Hematopoietic multipotent progenitor cell treated with erythropoietin and hydrocortisone succinate and interleukin-3 and kit ligand, for 17 days (in vitro differentiated cells): ENCODE measurements around the gene BAD.
A peak's percentile ranks its signal among the peaks of the same experiment; 100 is the strongest.
"Not testable (repeated sequence)": the region's sequence is repeated elsewhere in the genome, so short reads cannot be mapped to it uniquely, and the experiment has no call there.

ENCODE experiments used
- DNase-seq: peaks from one replicate; pipeline ENCODE4 v3.0.0-alpha.2; 2015; ENCODE audit warnings: low spot score

The BAD gene

DNA sequence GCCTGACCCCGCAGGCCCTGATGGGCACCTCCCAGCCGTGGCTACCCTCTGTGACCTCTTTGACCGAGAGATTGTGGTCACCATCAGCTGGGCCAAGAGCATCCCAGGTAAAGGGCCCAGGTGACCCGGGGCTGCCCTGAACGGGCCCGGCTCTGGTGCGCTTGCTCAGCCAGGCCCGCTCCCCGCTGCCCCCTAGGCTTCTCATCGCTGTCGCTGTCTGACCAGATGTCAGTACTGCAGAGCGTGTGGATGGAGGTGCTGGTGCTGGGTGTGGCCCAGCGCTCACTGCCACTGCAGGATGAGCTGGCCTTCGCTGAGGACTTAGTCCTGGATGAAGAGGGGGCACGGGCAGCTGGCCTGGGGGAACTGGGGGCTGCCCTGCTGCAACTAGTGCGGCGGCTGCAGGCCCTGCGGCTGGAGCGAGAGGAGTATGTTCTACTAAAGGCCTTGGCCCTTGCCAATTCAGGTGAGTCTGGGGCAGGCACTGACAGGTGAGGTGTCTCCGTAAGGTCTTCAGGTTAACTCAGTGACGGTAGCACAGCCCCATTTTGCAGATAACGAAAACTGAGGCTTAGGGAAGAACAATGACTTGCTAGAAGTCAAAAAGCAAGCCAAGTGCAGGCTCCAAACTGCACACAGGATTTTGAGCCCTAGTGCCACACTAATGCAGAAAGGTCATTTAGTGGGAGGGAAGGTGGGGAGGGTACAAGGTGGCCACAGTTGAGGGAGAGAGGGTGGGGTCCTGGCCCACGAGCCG is 30.5 kb upstream of the BAD start:
- DNase-seq: no peak

DNA sequence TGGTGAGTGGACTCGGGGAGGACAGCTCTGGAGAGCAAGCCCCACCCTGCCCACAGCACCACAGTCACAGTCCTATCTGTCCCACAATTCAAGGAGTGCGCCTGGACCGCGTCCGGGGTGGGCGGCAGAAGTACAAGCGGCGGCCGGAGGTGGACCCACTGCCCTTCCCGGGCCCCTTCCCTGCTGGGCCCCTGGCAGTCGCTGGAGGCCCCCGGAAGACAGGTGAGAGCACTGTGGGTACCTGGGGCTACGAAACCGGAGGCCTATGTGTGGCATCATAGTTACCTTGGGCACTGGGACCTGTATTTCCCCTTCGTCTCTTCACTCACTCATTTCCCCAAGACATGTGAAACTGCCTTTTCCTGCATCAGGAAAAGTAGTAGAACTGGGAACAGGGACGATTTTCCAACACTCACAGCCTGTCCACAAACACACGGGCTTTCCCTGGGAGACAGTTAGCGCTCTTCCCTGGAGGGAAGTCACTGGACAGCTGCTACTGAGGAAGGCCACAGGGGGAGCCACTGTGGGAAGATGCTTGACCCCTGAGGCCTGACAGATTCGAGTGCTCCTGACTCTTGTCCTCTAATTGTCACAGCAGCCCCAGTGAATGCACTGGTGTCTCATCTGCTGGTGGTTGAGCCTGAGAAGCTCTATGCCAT is 29.8 kb upstream of the BAD start:
- no peak for DNase-seq

DNA sequence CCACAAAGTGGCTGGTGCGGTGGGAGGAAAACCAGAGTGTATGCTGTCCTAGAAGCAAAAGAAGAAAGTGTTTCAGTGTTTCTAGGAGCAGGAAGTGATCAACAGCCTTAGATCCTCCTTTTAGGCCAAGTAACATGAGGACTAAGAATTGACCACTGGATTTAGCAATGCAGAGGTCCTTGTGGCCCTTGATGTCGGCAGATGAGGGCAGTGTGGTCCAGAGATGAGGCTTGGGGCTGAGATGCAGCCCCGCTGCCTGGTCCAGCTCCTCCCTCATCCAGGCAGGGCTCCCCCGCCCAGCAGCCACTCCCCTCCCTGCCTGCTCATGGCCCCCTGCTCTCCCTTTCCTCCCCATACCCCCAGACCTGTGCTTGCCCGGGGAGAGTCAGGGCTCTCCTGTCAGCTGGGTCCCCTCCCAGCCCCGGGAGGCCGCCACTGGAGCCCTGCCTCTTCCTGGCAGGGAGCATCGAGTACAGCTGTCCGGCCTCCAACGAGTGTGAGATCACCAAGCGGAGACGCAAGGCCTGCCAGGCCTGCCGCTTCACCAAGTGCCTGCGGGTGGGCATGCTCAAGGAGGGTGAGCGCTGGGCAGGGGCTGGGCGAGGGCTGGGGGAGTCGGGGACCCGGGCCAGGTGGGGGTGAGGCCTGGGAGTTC is 29.2 kb upstream of the BAD start:
- DNase-seq: no peak

DNA sequence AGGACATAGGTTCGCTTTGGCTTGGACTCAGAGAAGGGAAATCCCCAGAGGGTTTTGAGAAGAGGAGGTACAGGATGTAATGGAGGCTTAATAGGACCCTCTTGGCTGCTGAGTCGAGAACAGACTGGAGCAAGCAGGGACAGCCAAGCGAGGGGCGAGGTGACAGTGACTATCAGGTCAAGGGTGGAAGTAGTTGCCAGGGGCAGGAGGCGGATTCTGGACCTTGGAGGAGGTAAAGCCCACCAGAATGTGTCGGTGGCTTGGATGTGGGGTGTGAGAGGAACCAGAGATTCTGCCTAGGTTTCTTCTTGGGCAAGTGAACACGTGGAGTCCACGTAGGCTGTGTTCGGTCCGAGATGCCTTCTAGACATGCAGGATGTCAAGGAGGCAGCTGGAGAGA is 28.5 kb upstream of the BAD start:
- no peak for DNase-seq

DNA sequence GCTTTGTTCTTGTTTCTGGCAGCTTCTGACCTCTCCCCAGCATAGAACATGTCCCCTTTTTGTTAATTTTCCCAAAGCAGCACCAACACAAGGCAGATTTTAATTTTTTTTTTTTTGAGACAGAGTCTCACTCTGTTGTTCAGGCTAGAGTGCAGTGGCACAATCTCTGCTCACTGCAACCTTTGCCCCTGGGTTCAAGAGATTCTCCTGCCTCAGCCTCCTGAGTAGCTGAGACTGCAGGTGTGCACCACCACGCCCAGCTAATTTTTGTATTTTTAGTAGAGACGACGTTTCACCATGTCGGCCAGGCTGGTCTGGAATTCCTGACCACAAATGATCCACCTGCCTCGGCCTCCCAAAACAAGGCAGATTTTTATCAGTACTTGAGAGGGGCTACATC is 23.3 kb upstream of the BAD start:
- DNase-seq: not testable (repeated sequence)

DNA sequence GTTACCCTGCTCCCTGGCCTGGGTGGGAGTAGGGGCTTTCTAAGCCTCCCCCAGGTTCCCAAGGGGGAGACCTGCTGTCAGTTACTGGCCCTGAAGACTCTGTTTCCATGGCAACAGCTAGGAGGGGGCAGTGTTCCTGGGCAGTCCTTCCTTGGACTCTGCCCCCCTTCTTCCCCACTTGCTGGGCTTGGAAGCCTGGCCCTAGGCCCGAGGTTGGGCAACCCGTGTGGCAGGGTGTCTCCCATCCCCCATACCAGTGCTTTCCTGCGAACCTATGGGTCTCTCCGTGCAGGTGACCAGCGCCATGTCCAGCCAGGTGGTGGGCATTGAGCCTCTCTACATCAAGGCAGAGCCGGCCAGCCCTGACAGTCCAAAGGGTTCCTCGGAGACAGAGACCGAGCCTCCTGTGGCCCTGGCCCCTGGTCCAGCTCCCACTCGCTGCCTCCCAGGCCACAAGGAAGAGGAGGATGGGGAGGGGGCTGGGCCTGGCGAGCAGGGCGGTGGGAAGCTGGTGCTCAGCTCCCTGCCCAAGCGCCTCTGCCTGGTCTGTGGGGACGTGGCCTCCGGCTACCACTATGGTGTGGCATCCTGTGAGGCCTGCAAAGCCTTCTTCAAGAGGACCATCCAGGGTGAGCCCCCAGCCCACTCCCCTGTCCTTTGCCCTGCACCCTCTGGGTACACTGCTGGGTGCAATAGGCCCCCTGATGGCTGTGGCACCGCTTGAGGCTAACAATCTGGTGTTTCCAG is 22.6 kb upstream of the BAD start:
- DNase-seq: no peak

DNA sequence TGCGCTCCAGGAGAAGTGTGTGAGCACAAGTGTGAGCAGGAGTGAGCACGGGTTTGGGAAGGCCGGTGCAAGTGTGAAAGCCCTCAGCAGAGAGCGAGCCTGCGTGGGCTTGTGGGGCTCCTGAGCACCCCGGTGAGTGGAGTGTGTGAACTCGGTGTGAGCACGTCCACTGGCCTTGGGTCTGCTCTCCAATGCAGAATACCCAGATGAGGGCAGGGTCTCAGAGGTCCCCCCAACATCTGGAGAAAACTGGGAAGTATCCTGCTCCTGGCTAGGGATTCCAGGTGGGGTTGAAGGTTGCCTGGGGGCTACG is 22.1 kb upstream of the BAD start:
- no peak for DNase-seq

DNA sequence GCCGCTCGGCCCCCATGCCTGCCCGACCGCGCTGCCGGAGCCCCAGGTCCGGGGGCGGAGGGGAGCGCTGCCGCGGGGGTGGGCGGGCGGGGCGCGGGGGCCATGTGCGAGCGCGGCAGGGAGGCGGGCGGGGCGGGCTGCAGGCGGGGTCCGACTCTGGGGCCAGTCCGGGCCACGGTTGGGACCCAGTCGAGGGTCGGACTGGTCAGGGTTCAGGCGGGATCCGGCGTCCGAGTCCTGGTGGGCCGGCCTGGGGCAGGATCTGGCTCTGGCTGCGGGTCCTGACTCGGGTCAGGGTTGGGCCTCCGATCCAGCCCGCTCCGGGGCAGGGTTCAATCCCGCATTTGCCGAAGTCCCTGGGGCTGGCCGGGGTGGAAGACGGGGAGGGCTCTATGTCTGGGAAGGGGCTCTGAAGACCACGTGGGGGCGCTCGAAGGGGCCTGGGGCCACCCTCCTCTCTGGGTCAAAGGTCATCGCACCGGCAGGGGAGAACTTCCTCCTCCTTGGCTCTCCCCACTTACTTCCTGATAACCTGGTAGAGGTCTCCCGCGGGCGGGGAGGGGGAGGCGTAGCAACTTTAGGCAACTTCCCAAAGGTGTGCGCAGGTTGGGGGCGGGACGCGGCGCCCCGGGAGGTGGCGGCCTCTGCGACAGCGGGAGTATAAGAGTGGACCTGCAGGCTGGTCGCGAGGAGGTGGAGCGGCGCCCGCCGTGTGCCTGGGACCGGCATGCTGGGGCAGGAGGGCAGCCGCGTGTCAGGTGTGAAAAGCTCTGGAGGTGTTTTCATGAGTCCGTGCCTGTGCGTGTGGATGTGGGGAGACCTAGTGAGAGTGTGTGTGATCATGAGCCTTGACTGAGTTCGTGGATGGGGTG is 21.5 kb upstream of the BAD start:
- DNase-seq: peak; percentile 82

DNA sequence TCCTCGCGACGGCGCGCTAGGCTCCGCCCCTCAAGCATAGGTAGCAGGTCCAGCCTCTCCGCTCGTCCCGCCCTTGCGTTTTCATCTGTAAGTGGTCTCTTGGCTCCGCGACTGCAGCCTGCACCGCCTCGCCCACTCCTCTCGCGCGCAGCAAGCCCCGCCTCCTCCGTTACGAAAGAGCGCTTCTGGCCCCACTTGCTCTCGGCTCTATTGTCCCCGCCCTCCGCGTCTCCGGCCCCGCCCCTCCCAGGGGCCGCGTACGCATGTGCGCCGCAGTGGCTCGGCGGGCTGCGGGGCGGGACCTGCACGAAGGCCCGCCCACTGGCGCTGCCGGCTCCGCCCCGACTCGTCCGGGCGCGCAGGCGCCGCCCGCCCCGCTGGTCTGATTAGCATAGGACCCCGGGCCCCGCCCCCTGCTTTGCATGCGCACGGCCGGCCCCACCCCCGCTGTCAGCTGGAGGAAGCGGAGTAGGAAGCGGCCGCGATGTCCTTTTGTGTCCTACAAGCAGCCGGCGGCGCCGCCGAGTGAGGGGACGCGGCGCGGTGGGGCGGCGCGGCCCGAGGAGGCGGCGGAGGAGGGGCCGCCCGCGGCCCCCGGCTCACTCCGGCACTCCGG is 20.7 kb upstream of the BAD start, which contains the start of gene ESRRA:
ESRRA (plus strand) TSS at position 450 of the 616 bp plus-strand sequence. CDS start 1,656 bp downstream, outside the sequence.
- peak; percentile 98 for DNase-seq

DNA sequence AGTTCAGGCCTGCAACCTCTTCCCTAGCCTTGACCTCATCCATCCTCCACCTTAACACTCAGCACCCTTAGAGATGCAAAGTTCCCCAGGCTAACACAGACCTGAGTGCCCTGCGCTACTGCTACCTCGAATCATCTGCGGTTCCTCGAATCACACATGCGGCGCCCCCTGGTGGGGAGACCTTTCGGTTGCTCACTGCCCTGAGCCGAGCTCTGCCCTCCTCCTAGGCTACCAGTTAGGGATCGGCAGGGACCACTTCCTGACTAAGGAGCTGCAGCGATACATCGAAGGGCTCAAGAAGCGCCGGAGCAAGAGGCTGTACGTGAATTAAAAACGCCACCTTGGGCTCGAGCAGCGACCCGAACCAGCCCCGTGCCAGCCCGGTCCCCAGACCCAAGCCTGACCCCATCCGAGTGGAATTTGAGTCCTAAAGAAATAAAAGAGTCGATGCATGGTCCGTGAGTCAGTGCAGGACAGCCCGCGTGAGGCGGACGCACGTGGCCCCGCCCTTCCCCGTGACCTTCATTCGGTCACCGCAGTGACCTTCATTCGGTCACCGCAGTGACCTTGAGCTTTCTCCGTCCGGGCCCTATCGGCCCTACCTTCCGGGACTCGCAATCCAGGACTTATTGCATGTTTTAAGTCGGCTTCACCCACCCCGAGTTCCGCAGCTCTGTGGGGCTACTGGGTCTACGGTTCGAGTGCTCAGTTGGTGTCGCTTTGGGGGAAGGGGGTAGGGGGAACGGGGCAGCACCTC is 20.0 kb upstream of the BAD start:
- peak; percentile 94 for DNase-seq

DNA sequence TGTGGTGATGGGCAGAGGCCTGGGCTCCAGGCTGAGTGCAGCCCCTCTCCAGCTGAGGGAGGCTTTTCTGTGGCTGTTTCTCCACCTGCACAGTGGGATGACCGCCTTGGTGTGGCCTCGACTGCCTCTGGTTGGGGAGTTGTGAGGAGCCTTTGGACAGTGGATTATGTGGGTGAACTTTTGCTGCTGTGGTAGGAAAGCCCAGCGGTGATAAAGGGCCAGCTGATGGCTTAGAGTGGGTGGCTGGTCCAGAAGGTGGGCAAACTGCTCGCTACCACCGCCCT is 19.5 kb upstream of the BAD start:
- no peak for DNase-seq

DNA sequence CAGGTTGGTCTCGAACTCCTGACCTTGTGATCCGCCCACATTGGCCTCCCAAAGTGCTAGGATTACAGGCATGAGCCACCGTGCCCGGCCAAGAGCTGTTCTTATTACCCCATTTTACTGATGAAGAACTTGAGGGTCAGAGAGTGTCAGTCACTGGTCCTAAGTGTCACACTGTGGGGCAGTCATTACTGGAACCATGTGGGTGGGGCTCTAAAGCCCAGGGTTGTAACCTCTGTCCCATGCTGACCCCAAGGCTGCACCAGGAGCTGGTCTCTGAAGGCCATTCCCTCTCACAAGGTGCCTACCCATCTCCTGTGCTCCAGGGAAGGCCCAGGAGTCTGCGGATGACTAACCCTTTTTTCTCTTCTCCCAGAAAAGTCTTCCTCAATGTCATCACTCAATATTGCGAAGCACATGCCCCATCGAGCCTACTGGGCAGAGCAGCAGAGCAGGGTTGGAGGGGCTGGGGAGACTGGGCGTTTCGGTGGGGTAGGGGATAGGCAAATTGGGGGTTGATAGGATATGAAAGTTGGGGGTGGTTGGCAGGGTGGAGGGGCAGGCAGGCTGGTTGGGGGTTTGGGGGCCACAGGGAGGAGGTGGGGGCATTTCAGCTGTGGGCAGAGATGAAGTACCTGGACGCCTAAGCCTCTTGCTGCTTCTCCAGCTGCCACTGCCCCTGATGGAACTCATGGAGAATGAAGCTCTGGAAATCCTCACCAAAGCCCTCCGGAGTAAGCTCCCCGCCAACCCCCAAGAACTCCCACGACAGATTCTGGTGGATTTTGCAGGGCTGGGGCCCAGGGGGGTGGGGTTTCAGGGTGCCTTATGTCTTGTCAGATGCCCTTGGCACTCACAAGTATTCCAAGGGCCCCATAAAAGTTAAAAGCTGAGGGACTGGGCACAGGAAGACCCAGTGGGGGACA is 18.9 kb upstream of the BAD start:
- no peak for DNase-seq

DNA sequence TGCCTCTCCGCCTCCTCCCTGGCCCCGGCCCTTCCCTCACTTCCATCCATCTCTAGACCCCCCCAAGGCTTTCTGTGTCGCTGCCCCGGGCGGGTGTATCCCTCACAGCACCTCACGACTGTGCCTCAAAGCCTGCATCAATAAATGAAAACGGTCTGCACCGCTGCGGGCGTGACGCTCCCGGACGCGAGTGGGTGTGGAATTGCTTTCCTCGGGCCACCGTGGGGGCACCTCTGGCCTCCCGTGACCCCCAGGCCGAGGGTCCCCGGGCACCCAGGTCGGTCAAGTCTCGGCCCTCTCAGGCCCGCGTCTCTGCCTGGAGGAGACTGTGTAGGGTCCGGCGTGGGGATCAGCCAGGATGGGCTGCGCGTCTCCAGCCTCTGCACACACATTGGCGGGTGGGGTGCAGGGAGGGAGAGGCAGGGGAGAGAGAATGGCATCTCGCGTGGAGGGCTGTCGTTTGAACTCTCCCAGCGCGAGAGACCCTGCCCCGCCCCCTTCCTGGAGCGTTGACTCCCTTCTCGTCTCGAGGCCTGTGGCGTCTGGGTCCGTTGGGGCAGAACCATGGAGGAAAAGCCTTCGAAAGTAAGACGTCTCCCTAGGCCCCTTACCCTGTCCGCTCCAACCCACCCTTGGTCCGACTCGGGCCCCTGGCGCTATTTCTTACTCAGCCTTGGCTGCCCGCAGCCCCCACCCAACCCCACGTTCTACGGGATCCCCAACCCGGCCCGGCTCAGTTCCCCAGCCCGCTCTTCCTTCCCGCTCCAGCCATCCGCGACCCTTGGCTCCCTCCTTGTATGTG is 15.6 kb upstream of the BAD start, which contains the start of gene CATSPERZ:
CATSPERZ (plus strand) TSS at position 512 of the 802 bp plus-strand sequence; CDS start at position 565, 53 bp downstream.
- DNase-seq: no peak

DNA sequence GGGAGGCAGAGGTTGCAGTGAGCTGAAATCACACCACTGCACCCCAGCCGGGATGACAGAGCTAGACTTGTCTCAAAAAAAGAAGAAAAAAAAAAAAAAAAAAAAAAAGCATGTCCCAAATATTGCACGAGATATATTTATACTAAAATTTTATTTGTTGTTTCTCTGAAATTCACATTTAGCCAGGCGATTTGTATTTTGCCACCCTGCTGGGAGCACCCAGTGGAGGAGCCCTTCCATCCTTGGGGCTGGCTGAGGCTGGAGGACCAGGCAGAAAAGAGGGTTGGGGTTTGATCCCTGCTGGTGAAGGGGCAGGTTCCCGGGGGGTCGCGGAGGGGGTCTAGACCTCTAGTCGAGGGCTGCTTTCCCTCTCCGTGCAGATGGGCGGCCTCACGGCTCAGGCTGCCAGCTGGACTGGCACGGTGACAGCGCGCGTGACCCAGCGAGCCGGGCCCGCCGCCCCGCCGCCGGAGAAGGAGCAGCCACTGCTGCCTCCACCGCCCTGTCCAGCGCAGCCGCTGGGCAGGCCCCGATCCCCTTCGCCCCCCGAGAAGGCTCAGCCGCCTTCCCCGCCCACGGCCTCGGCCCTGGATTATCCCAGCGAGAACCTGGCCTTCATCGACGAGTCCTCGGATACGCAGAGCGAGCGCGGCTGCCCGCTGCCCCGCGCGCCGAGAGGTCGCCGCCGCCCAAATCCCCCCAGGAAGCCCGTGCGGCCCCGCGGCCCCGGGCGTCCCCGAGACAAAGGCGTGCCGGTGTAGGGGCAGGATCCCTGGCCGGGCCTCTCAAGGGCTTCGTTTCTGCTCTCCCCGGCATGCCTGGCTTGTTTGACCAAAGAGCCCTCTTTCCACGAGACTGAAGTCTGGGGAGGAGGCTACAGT is 14.7 kb upstream of the BAD start:
- peak; percentile 46 for DNase-seq

DNA sequence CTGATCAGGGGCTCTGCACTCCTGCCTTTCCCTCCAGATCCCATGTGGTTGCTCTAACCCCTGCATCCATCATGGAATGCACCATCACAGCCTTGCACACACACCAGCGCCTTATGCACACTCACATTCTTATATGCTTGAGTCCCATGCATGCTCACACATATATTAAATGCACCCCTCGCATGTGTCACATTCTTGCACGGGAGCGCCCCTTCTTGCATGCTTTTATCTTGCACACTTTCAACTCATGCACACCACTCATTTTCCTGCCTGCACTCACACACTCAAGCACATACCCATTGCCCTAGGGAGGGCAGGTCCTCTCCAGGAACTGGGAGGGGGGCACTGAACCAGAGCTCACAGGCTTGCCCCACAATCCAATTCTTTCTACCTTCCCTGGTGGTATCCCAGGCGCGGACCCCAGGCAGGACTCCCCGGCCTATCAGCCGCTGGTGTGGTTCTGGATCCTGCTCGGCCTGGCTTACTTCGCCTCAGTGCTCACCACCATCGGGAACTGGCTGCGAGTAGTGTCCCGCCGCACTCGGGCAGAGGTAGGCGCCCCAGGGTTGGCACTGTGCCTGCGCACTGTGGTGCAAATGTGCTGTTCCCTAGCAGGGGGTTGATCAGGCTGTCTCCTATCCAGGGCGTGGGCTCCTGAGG is 13.4 kb upstream of the BAD start:
- no peak for DNase-seq

DNA sequence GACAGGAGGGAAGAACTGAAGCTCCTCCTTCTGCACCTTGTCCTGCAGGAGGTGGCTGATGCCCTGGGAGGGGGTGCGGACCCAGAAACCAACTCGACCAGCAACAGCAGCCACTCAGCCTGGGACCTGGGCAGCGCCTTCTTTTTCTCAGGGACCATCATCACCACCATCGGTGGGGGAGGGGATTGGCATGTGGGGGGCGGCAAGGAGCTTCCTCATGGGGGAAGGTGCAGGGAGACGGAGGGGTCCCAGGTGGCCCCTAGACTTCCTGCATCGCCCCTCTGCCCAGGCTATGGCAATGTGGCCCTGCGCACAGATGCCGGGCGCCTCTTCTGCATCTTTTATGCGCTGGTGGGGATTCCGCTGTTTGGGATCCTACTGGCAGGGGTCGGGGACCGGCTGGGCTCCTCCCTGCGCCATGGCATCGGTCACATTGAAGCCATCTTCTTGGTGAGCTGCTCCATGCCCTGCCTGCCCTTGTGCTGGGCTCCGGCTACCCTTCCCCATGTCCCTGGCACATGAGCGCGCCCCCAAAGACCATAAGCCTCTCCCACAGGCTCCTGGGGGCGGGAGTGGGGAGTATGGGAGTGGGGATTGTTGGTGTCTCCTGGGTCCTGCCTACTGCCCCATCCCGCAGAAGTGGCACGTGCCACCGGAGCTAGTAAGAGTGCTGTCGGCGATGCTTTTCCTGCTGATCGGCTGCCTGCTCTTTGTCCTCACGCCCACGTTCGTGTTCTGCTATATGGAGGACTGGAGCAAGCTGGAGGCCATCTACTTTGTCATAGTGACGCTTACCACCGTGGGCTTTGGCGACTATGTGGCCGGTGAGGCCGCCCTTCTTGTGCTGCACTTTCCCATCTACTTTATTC is 12.6 kb upstream of the BAD start:
- no peak for DNase-seq
